H1 (cell line): ENCODE measurements around the gene TRMT2B. TPM values are rescaled to one million over a fixed set of nuclear protein-coding genes. Genes with fewer than 3 reads are reported as not detected.

Source experiments
- CTCF ChIA-PET: fragments of 300-600 bp; sonication (Branson Sonifier 250); formaldehyde crosslinking; loops from one replicate; lab custom pipeline; 2021; ENCODE audit not compliant: partially characterized antibody; lab: Charles Lee
- POLR2A ChIA-PET: fragments of 300-600 bp; sonication (Branson Sonifier 250); formaldehyde crosslinking; loops from one replicate; lab custom pipeline; 2021; ENCODE audit warnings: inconsistent platforms; ENCODE audit not compliant: partially characterized antibody; lab: Charles Lee
- DNase-seq, 2 experiments: peaks; one replicate each; pipeline versions ENCODE4 v3.0.0 to v3.0.0-alpha.2; 2010 to 2022; ENCODE audit warnings: low spot score in 2 of 2, low read depth in 1 of 2, mixed read lengths in 1 of 2
- FAIRE-seq: peaks from 2 replicates; lab custom pipeline; 2011; peaks lifted over from hg19 to GRCh38; lab: Jason Lieb, UNC
- H2AFZ ChIP-seq: 2 replicates; pipeline ENCODE4 v1.8.1; 2012; ENCODE audit warnings: low read length, inconsistent platforms
- H2AK5ac ChIP-seq: 2 replicates; pipeline ENCODE4 v1.6.1; 2013; ENCODE audit warnings: low read depth, low read length
- H2BK120ac ChIP-seq: replicated peaks from 2 replicates; pipeline ENCODE3; 2013; ENCODE audit warnings: low read depth, low read length, inconsistent platforms
- H2BK12ac ChIP-seq: 2 replicates; pipeline ENCODE4 v1.6.1; 2013; ENCODE audit warnings: low read depth, low read length
- H2BK15ac ChIP-seq: 2 replicates; pipeline ENCODE4 v1.6.1; 2013; ENCODE audit warnings: low read length
- H2BK20ac ChIP-seq: 2 replicates; pipeline ENCODE4 v1.6.1; 2013; ENCODE audit warnings: low read length
- H2BK5ac ChIP-seq: 2 replicates; pipeline ENCODE4 v1.6.1; 2013; ENCODE audit warnings: low read depth, low read length
- H3K14ac ChIP-seq: 2 replicates; pipeline ENCODE4 v1.6.1; 2013; ENCODE audit warnings: inconsistent platforms; ENCODE audit not compliant: insufficient read length
- H3K18ac ChIP-seq: 2 replicates; pipeline ENCODE4 v1.6.1; 2013; ENCODE audit warnings: low read length; ENCODE audit errors: extremely low read depth
- H3K23ac ChIP-seq: 2 replicates; pipeline ENCODE4 v1.6.1; 2013; ENCODE audit warnings: inconsistent platforms; ENCODE audit not compliant: insufficient read length
- H3K23me2 ChIP-seq: 2 replicates; pipeline ENCODE4 v1.6.1; 2013; ENCODE audit warnings: low read depth, low read length
- H3K27ac ChIP-seq: 2 replicates; pipeline ENCODE4 v1.6.1; 2011; ENCODE audit warnings: low read depth, low read length, inconsistent platforms
- H3K27me3 ChIP-seq, 4 experiments: replicated peaks in 1 of 4; 1 replicate in 1 of 4; 2 replicates in 3 of 4; pipeline versions ENCODE4 v1.6.1 to v1.8.1; 2011 to 2013; ENCODE audit warnings: low read length in 3 of 4, mild to moderate bottlenecking in 3 of 4, inconsistent platforms in 2 of 4, mixed read lengths in 2 of 4, moderate library complexity in 1 of 4; ENCODE audit not compliant: control insufficient read depth in 3 of 4, insufficient read depth in 3 of 4; ENCODE audit errors: extremely low read depth in 1 of 4
- H3K36me3 ChIP-seq, 4 experiments: 2 replicates each; pipeline versions ENCODE4 v1.6.1 to v1.8.1; 2011 to 2013; ENCODE audit warnings: mild to moderate bottlenecking in 4 of 4, low read length in 3 of 4, moderate library complexity in 2 of 4, control low read depth in 1 of 4, inconsistent platforms in 1 of 4; ENCODE audit not compliant: insufficient read depth in 4 of 4, control insufficient read depth in 2 of 4
- H3K4ac ChIP-seq: replicated peaks from 2 replicates; pipeline ENCODE3; 2013; ENCODE audit warnings: low read length, low read depth, mixed read lengths, inconsistent platforms; ENCODE audit not compliant: insufficient read length
- H3K4me1 ChIP-seq, 4 experiments: replicated peaks in 1 of 4; 1 replicate in 1 of 4; 2 replicates in 3 of 4; pipeline versions ENCODE4 v1.6.1 to v1.8.1; 2011 to 2013; ENCODE audit warnings: low read length in 3 of 4, inconsistent platforms in 2 of 4, mixed read lengths in 1 of 4; ENCODE audit not compliant: insufficient read depth in 4 of 4, control insufficient read depth in 3 of 4
- H3K4me2 ChIP-seq, 2 experiments: 2 replicates each; pipeline versions ENCODE4 v1.6.1 to v1.8.1; 2011 to 2013; ENCODE audit warnings: low read depth in 2 of 2, low read length in 2 of 2, control low read depth in 1 of 2, inconsistent platforms in 1 of 2, mild to moderate bottlenecking in 1 of 2; ENCODE audit not compliant: insufficient read depth in 1 of 2
- H3K4me3 ChIP-seq, 4 experiments: fragments of 200-600, 300-600 bp in 1 of 4; sonication (generic), shearing (Covaris generic), sonication (Bioruptor Twin) in 1 of 4; 2 replicates each; pipeline versions ENCODE4 v1.5.1 to v1.8.1; 2011 to 2016; ENCODE audit warnings: low read length in 4 of 4, low read depth in 3 of 4, control low read depth in 2 of 4, inconsistent platforms in 2 of 4, mild to moderate bottlenecking in 2 of 4, mixed read lengths in 1 of 4, moderate library complexity in 1 of 4; ENCODE audit not compliant: insufficient read depth in 2 of 4; ENCODE audit errors: extremely low read depth in 1 of 4
- H3K56ac ChIP-seq: replicated peaks from 2 replicates; pipeline ENCODE3; 2013; ENCODE audit warnings: low read depth, mild to moderate bottlenecking, mixed read lengths, low read length, inconsistent platforms; ENCODE audit not compliant: insufficient read length
- H3K79me1 ChIP-seq: 2 replicates; pipeline ENCODE4 v1.6.1; 2013; ENCODE audit warnings: low read depth, low read length, control low read depth
- H3K79me2 ChIP-seq, 2 experiments: 2 replicates each; pipeline versions ENCODE4 v1.6.1 to v1.8.1; 2012 to 2013; ENCODE audit warnings: low read length in 2 of 2, mild to moderate bottlenecking in 2 of 2, inconsistent platforms in 1 of 2; ENCODE audit not compliant: insufficient read depth in 2 of 2, control insufficient read depth in 1 of 2
- H3K9ac ChIP-seq, 4 experiments: replicated peaks in 1 of 4; 1 replicate in 1 of 4; 2 replicates in 3 of 4; pipeline versions ENCODE4 v1.6.1 to v1.8.1; 2011 to 2013; ENCODE audit warnings: low read depth in 3 of 4, low read length in 3 of 4, control low read depth in 2 of 4, mild to moderate bottlenecking in 2 of 4, moderate library complexity in 2 of 4, inconsistent platforms in 1 of 4; ENCODE audit errors: extremely low read depth in 1 of 4
- H3K9me3 ChIP-seq, 2 experiments: 2 replicates each; pipeline versions ENCODE4 v1.6.1 to v1.8.1; 2012 to 2013; ENCODE audit warnings: mild to moderate bottlenecking in 2 of 2, moderate library complexity in 2 of 2, control low read depth in 1 of 2, inconsistent platforms in 1 of 2, low read depth in 1 of 2, low read length in 1 of 2, mixed read lengths in 1 of 2; ENCODE audit not compliant: insufficient read depth in 2 of 2
- H4K20me1 ChIP-seq, 2 experiments: replicated peaks in 1 of 2; 2 replicates each; pipeline versions ENCODE3 to v1.8.1; 2011 to 2013; ENCODE audit warnings: inconsistent platforms in 2 of 2, low read length in 2 of 2, mild to moderate bottlenecking in 1 of 2; ENCODE audit not compliant: insufficient read depth in 2 of 2, control insufficient read depth in 1 of 2
- H4K5ac ChIP-seq: 2 replicates; pipeline ENCODE4 v1.6.1; 2013; ENCODE audit warnings: low read length, low read depth, mixed read lengths, inconsistent platforms; ENCODE audit not compliant: insufficient read length
- H4K8ac ChIP-seq: 2 replicates; pipeline ENCODE4 v1.8.0; 2013; ENCODE audit warnings: mild to moderate bottlenecking, moderate library complexity, low read length, inconsistent platforms; ENCODE audit not compliant: insufficient read depth; ENCODE audit errors: extremely low read depth
- H4K91ac ChIP-seq: replicated peaks from 2 replicates; pipeline ENCODE3; 2013; ENCODE audit warnings: low read length, mixed read lengths, inconsistent platforms; ENCODE audit not compliant: insufficient read length
- ASH2L ChIP-seq: fragments of 200-600, 300-600 bp; sonication (generic); IDR thresholded peaks from one replicate; pipeline ENCODE4 v1.7.1; 2017; ENCODE audit warnings: low read length
- HDAC6 ChIP-seq: IDR thresholded peaks from one replicate; pipeline ENCODE4 v1.7.1; 2012; ENCODE audit warnings: low read depth, mild to moderate bottlenecking, inconsistent platforms, low read length, moderate library complexity
- KDM4A ChIP-seq: IDR thresholded peaks from one replicate; pipeline ENCODE4 v1.7.1; 2012; ENCODE audit warnings: low read depth, mild to moderate bottlenecking, moderate library complexity, low read length, inconsistent platforms; ENCODE audit not compliant: severe bottlenecking
- PHF8 ChIP-seq: fragments of 200-600 bp; sonication (generic); conservative IDR thresholded peaks from 2 replicates; pipeline ENCODE4 v1.7.1; 2012; ENCODE audit warnings: low read depth, mild to moderate bottlenecking, inconsistent platforms, low read length, moderate library complexity
- POLR2A ChIP-seq, 2 experiments: IDR thresholded peaks; 1 replicate in 1 of 2; 2 replicates in 1 of 2; pipeline ENCODE4 v1.6.1; 2011; ENCODE audit warnings: low read depth in 2 of 2, low read length in 2 of 2, mild to moderate bottlenecking in 2 of 2; ENCODE audit errors: control extremely low read depth in 1 of 2
- POLR2AphosphoS5 ChIP-seq: IDR thresholded peaks from 2 replicates; pipeline ENCODE4 v1.6.1; 2011; ENCODE audit warnings: low read depth, low read length
- SP1 ChIP-seq: IDR thresholded peaks from 2 replicates; pipeline ENCODE4 v1.6.1; 2011; ENCODE audit warnings: low read depth, low read length
- ZNF274 ChIP-seq: IDR thresholded peaks from 2 replicates; pipeline ENCODE4 v1.7.0; 2012; ENCODE audit warnings: low read length, borderline replicate concordance; ENCODE audit errors: extremely low read depth
- WGBS, 2 experiments: shearing (Covaris generic) in 1 of 2; methylation state at CpG; one replicate each; pipeline versions ENCODE4 v1.1.6 to v1.1.7; 2013 to 2015; ENCODE audit warnings: low lambda C conversion rate in 2 of 2, mixed read lengths in 2 of 2, inconsistent platforms in 1 of 2, low coverage in 1 of 2, missing lambda C conversion rate in 1 of 2; ENCODE audit not compliant: insufficient replicate concordance in 2 of 2, insufficient coverage in 1 of 2, insufficient read length in 1 of 2; ENCODE audit errors: extremely low coverage in 1 of 2, missing lambda C conversion rate in 1 of 2; 5-methylcytosine and 5-hydroxymethylcytosine counted together
- polyA plus RNA-seq, 7 experiments: library from polyadenylated mRNA; depleted of rRNA in 3 of 7; stranded (reverse) in 5 of 7; unstranded in 2 of 7; fragments of >200 nt in 5 of 7; fragments of 200-250 nt in 2 of 7; gene quantifications; 1 replicate in 5 of 7; 2 replicates in 1 of 7; 4 replicates in 1 of 7; pipeline versions ENCODE4 v1.2.1 to v1.2.3, GENCODE V29; 2011 to 2013; ENCODE audit warnings: missing spikeins in 2 of 7, mixed read lengths in 2 of 7
- total RNA-seq: library from RNA; stranded (reverse); fragmentation: NEBNext Ultra II Directional; extraction: Animal tissue kit (Norgen Biotek cat#: 25700); gene quantifications from 2 replicates; pipeline ENCODE4 v1.2.1, GENCODE V29; 2021
- TF ChIP-seq, protein P1 (sequence below): IDR thresholded peaks from 2 replicates; pipeline ENCODE4 v1.6.1; 2012; ENCODE audit warnings: inconsistent platforms
- TF ChIP-seq, protein P2 (sequence below): IDR thresholded peaks from 2 replicates; pipeline ENCODE4 v1.6.1; 2012; ENCODE audit warnings: inconsistent platforms

TRMT2B gene
- total and polyA plus RNA-seq, 2 of the 8 experiments (the other 6 are each of a cell fraction or from before 2014, with no cell fraction given) = 12.1 to 12.4 TPM

DNA sequence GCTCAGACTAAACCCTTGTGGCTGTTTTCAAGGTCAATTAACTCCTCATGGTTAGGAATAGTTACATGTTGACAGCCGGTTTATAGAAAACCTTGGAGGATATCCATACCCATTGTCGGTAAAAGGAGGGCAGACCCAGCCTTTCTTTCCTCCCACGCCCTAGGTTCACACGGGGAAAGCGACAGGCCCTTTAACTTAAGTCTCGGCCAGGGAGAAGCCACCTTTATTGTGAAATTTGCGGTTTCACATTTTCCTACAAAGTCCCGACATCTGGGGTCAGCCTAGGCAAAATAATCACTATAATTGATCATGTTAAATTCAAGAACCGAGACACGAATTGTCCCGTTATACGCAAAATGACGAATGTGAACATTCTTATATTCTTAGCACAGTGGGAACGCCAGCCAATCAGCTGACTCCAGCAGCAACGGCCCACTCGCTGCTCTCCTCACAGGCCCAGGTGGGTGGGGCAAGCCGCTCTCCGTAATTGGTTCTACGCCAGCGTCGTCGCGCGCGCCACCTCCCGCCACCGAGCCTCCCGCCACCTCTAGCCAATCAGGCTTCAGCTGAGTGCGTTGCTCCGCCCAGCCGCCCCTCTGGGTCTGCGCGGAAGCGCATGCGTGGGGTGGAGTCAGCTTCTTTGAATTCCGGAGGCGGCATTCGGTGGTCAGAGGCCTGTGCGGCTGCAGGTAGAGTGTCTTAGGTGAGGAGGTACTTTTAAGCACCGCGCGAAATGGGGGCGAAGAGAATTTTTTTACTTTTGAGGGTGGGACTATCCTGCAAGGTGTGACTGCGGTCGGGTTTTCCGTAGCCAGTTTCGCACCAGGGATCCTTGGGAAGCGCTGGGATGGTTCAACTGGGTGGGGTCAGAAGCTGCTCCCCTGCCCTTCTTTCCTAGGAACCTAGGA, 45.9 kb upstream of the TRMT2B start, which contains the start of gene CENPI:
Gene CENPI (plus strand): TSS at position 659 of the 908 bp plus-strand sequence. CDS start 2,867 bp downstream, outside the sequence.
- H3K23me2 ChIP-seq = no peaks in the 10 kb centered on the region; the same call in 1 of the 2 replicates
- H2AFZ ChIP-seq = peak within 1 kb of the TSS; percentile 87; the same call in 1 of the 2 replicates
- no peaks in the 10 kb centered on the region for H3K27me3 ChIP-seq
- no peaks in the 10 kb centered on the region for H3K9me3 ChIP-seq
- H3K4ac ChIP-seq = no peak within 1 kb of the TSS
- no peak within 1 kb of the TSS for H3K18ac ChIP-seq
- no peak within 1 kb of the TSS for H3K23ac ChIP-seq
- H3K4me3 ChIP-seq = peak within 1 kb of the TSS; percentile 84 to 88 (median 87)
- no peak within 1 kb of the TSS for H2BK120ac ChIP-seq
- H4K8ac ChIP-seq = no peak within 1 kb of the TSS
- 3% methylated on average over 43 of the region's 48 CpGs; no CpG with 5 or more reads in 1 of the 2 experiments for WGBS, 2 experiments
- no peak within 1 kb of the TSS for H2BK20ac ChIP-seq
- H3K4me1 ChIP-seq = no peaks in the 10 kb centered on the region
- H4K5ac ChIP-seq = peak within 1 kb of the TSS; percentile 31
- H3K14ac ChIP-seq = no peak within 1 kb of the TSS
- no peak within 1 kb of the TSS for H4K91ac ChIP-seq
- H3K56ac ChIP-seq = no peak within 1 kb of the TSS
- H2BK5ac ChIP-seq = no peak within 1 kb of the TSS; the same call in 1 of the 2 replicates
- DNase-seq (peak; percentile 72 to 85), FAIRE-seq (peak; percentile 60)
- no peaks in the 10 kb centered on the region for H3K79me1 ChIP-seq
- peak within 1 kb of the TSS; percentile 35 to 71 (median 68); a peak in 6 of 7 replicates for H3K9ac ChIP-seq
- CTCF ChIA-PET = no interaction called here
- POLR2A ChIA-PET = interaction anchor here (0.6 to 1.2 kb wide), 6 partner anchors 9 to 82 kb away, joined by 3 to 4 read pairs (median 3); no protein-coding TSS in a partner anchor
- H2AK5ac ChIP-seq = no peak within 1 kb of the TSS
- peak within 1 kb of the TSS; percentile 78 to 80 for H3K4me2 ChIP-seq
- H2BK12ac ChIP-seq = no peak within 1 kb of the TSS
- no peak within 1 kb of the TSS for H2BK15ac ChIP-seq
- peaks cover 0 to 17% (median 1%) of the 10 kb centered on the region in 4 experiments; a peak in 3 of 8 replicates for H3K36me3 ChIP-seq
- peak within 1 kb of the TSS; percentile 54; the same call in 1 of the 2 replicates for H3K27ac ChIP-seq
- H3K79me2 ChIP-seq = peaks cover 0 to 13% of the 10 kb centered on the region in 2 experiments; a peak in 2 of 4 replicates
- no peaks in the 10 kb centered on the region for H4K20me1 ChIP-seq
- TF ChIP-seq ZNF274 (no peak), PHF8 (peak; percentile 63), POLR2A (IDR thresholded peaks at IDR 0.05; ENCODE audit: control extremely low read depth in 1 of 2, low read depth in 2 of 2, low read length in 2 of 2) (peak in 1 of 2 experiments; percentile 80; a peak in 2 of 3 replicates), HDAC6 (no peak), KDM4A (peak; percentile 70), POLR2AphosphoS5 (peak; percentile 57; the same call in 1 of the 2 replicates), ASH2L (peak; percentile 14), SP1 (peak; percentile 75)
- TF ChIP-seq, protein P1, sequence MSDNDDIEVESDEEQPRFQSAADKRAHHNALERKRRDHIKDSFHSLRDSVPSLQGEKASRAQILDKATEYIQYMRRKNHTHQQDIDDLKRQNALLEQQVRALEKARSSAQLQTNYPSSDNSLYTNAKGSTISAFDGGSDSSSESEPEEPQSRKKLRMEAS = peak; percentile 50; the same call in 1 of the 2 replicates
- TF ChIP-seq, protein P2, sequence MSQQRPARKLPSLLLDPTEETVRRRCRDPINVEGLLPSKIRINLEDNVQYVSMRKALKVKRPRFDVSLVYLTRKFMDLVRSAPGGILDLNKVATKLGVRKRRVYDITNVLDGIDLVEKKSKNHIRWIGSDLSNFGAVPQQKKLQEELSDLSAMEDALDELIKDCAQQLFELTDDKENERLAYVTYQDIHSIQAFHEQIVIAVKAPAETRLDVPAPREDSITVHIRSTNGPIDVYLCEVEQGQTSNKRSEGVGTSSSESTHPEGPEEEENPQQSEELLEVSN = peak; percentile 91
